T-helper 17 cell (primary cell): Measurements from ENCODE around the gene PI4KA. TPM values are rescaled to one million over a fixed set of nuclear protein-coding genes. Genes with fewer than 3 reads are reported as not detected.
A peak's percentile ranks its signal among the peaks of the same experiment; 100 is the strongest.
"Not testable (repeated sequence)": the region's sequence is repeated elsewhere in the genome, so short reads cannot be mapped to it uniquely, and the experiment has no call there.

ENCODE experiments used
- ATAC-seq: fragments of 150-1000 bp; cut with Tn5 transposase; 2 replicates; pipeline ENCODE4 v1.10.0; 2021; ENCODE audit warnings: mild to moderate bottlenecking, moderate library complexity
- DNase-seq, 3 donors: peaks; one replicate each; pipeline versions ENCODE4 v3.0.0 to v3.0.0-alpha.2; 2020 to 2021
- H3K9me3 ChIP-seq: one replicate; pipeline ENCODE4 v1.7.0; 2013; ENCODE audit warnings: low read length, mild to moderate bottlenecking; ENCODE audit not compliant: control insufficient read depth, poor library complexity, severe bottlenecking
- H3K27ac Mint-ChIP-seq: one replicate; pipeline ENCODE4 v1.8.0; 2022; ENCODE audit warnings: mild to moderate bottlenecking, moderate library complexity, mixed read lengths
- H3K27me3 Mint-ChIP-seq: one replicate; pipeline ENCODE4 v1.8.0; 2022; ENCODE audit warnings: mixed read lengths
- H3K36me3 Mint-ChIP-seq: one replicate; pipeline ENCODE4 v1.8.0; 2022; ENCODE audit warnings: low read depth, mixed read lengths
- H3K4me1 Mint-ChIP-seq: one replicate; pipeline ENCODE4 v1.8.0; 2022; ENCODE audit warnings: mild to moderate bottlenecking, mixed read lengths
- H3K4me3 Mint-ChIP-seq: one replicate; pipeline ENCODE4 v1.8.0; 2022; ENCODE audit warnings: mild to moderate bottlenecking, moderate library complexity, mixed read lengths
- total RNA-seq, 4 donors: library from RNA in 2 of 4; stranded (reverse) in 2 of 4; gene quantifications; one replicate each; pipeline ENCODE4 v1.2.3 and lab custom pipeline; 2022 to 2026

PI4KA gene
- total RNA-seq, 2 donors from 2014 or later = 159 to 160 TPM

- not testable (repeated sequence) for DNase-seq, ATAC-seq, H3K36me3 Mint-ChIP-seq
Measured at GRCh38 chr22:20668226-20668625, 190.4 kb downstream of the PI4KA start.

GRCh38 chr22:20667548-20667947, 191.1 kb downstream of the PI4KA start:
- not testable (repeated sequence) for H3K36me3 Mint-ChIP-seq, H3K4me1 Mint-ChIP-seq, H3K27me3 Mint-ChIP-seq, DNase-seq, H3K9me3 ChIP-seq, H3K4me3 Mint-ChIP-seq, ATAC-seq, H3K27ac Mint-ChIP-seq

More at GRCh38 chr22:20668226-20668625, 190.4 kb downstream of the PI4KA start:
- H3K4me3 Mint-ChIP-seq, H3K9me3 ChIP-seq, H3K27ac Mint-ChIP-seq, H3K27me3 Mint-ChIP-seq, H3K4me1 Mint-ChIP-seq: not testable (repeated sequence)

GRCh38 chr22:20666560-20666959, 192.1 kb downstream of the PI4KA start:
- DNase-seq = no peak
- H3K27me3 Mint-ChIP-seq = peaks cover 8% of the 10 kb centered on the region

GRCh38 chr22:20664594-20664959, 194.0 kb downstream of the PI4KA start:
- Mint-ChIP-seq H3K27ac (no peak overlapping the region), H3K4me1 (no peaks in the 10 kb centered on the region), H3K4me3 (no peak overlapping the region), H3K36me3 (no peaks in the 10 kb centered on the region), H3K27me3 (peaks cover 20% of the 10 kb centered on the region)
- H3K9me3 ChIP-seq = no peaks in the 10 kb centered on the region
- ATAC-seq (no peak), DNase-seq (no peak)

More at GRCh38 chr22:20666560-20666959, 192.1 kb downstream of the PI4KA start:
- Mint-ChIP-seq H3K36me3 (no peaks in the 10 kb centered on the region), H3K4me3 (no peak overlapping the region), H3K4me1 (no peaks in the 10 kb centered on the region), H3K27ac (no peak overlapping the region)
- H3K9me3 ChIP-seq = no peaks in the 10 kb centered on the region
- ATAC-seq = no peak

GRCh38 chr22:20663941-20664593, 194.5 kb downstream of the PI4KA start:
- peaks cover 25% of the 10 kb centered on the region for H3K27me3 Mint-ChIP-seq
- no peak overlapping the region for H3K4me3 Mint-ChIP-seq
- no peaks in the 10 kb centered on the region for H3K4me1 Mint-ChIP-seq
- ATAC-seq = no peak
- DNase-seq = no peak
- no peaks in the 10 kb centered on the region for H3K36me3 Mint-ChIP-seq
- no peaks in the 10 kb centered on the region for H3K9me3 ChIP-seq
- H3K27ac Mint-ChIP-seq = no peak overlapping the region

GRCh38 chr22:20663137-20663828, 195.3 kb downstream of the PI4KA start:
- no peak overlapping the region for H3K27ac Mint-ChIP-seq
- peaks cover 33% of the 10 kb centered on the region for H3K27me3 Mint-ChIP-seq
- H3K9me3 ChIP-seq = no peaks in the 10 kb centered on the region
- no peak for DNase-seq
- ATAC-seq = no peak
- H3K36me3 Mint-ChIP-seq = no peaks in the 10 kb centered on the region
- no peaks in the 10 kb centered on the region for H3K4me1 Mint-ChIP-seq
- no peak overlapping the region for H3K4me3 Mint-ChIP-seq

- DNase-seq = not testable (repeated sequence)
Measured at GRCh38 chr22:20662524-20663036, 196.0 kb downstream of the PI4KA start.

GRCh38 chr22:20661473-20661872, 197.1 kb downstream of the PI4KA start:
- no peak for ATAC-seq
- Mint-ChIP-seq H3K4me1 (peaks cover 5% of the 10 kb centered on the region), H3K36me3 (no peaks in the 10 kb centered on the region), H3K27ac (no peak overlapping the region), H3K4me3 (no peak overlapping the region), H3K27me3 (peaks cover 45% of the 10 kb centered on the region)
- no peak for DNase-seq
- no peaks in the 10 kb centered on the region for H3K9me3 ChIP-seq

More at GRCh38 chr22:20662524-20663036, 196.0 kb downstream of the PI4KA start:
- H3K27ac Mint-ChIP-seq, H3K36me3 Mint-ChIP-seq, H3K4me1 Mint-ChIP-seq, H3K4me3 Mint-ChIP-seq, ATAC-seq, H3K9me3 ChIP-seq: not testable (repeated sequence)
- H3K27me3 Mint-ChIP-seq = peaks cover 40% of the 10 kb centered on the region

GRCh38 chr22:20660441-20661054, 198.1 kb downstream of the PI4KA start:
- no peaks in the 10 kb centered on the region for H3K9me3 ChIP-seq
- DNase-seq = no peak
- Mint-ChIP-seq H3K36me3 (no peaks in the 10 kb centered on the region), H3K27me3 (peaks cover 45% of the 10 kb centered on the region), H3K4me1 (peaks cover 5% of the 10 kb centered on the region), H3K4me3 (no peak overlapping the region), H3K27ac (no peak overlapping the region)
- ATAC-seq = no peak

GRCh38 chr22:20659920-20660319, 198.7 kb downstream of the PI4KA start:
- DNase-seq (no peak), ATAC-seq (no peak)
- Mint-ChIP-seq H3K27me3 (peaks cover 44% of the 10 kb centered on the region), H3K4me3 (no peak overlapping the region), H3K36me3 (no peaks in the 10 kb centered on the region), H3K27ac (no peak overlapping the region), H3K4me1 (peaks cover 5% of the 10 kb centered on the region)
- no peaks in the 10 kb centered on the region for H3K9me3 ChIP-seq

GRCh38 chr22:20659258-20659657, 199.4 kb downstream of the PI4KA start:
- peaks cover 5% of the 10 kb centered on the region for H3K4me1 Mint-ChIP-seq
- H3K9me3 ChIP-seq = no peaks in the 10 kb centered on the region
- no peak for DNase-seq
- H3K27me3 Mint-ChIP-seq = peaks cover 39% of the 10 kb centered on the region
- no peaks in the 10 kb centered on the region for H3K36me3 Mint-ChIP-seq
- ATAC-seq = no peak
- H3K27ac Mint-ChIP-seq = no peak overlapping the region
- no peak overlapping the region for H3K4me3 Mint-ChIP-seq

- no peaks in the 10 kb centered on the region for H3K9me3 ChIP-seq
- no peaks in the 10 kb centered on the region for H3K36me3 Mint-ChIP-seq
- H3K27me3 Mint-ChIP-seq = peaks cover 39% of the 10 kb centered on the region
Measured at GRCh38 chr22:20658433-20659222, 200.0 kb downstream of the PI4KA start.

GRCh38 chr22:20657963-20658362, 200.6 kb downstream of the PI4KA start:
- H3K27me3 Mint-ChIP-seq = peaks cover 39% of the 10 kb centered on the region

More at GRCh38 chr22:20658433-20659222, 200.0 kb downstream of the PI4KA start:
- H3K4me3 Mint-ChIP-seq = no peak overlapping the region
- H3K27ac Mint-ChIP-seq = peak overlapping the region; percentile 27
- ATAC-seq = no peak
- no peak for DNase-seq
- H3K4me1 Mint-ChIP-seq = peaks cover 5% of the 10 kb centered on the region

More at GRCh38 chr22:20657963-20658362, 200.6 kb downstream of the PI4KA start:
- no peaks in the 10 kb centered on the region for H3K36me3 Mint-ChIP-seq
- no peaks in the 10 kb centered on the region for H3K9me3 ChIP-seq
- no peak overlapping the region for H3K4me3 Mint-ChIP-seq
- peaks cover 5% of the 10 kb centered on the region for H3K4me1 Mint-ChIP-seq
- no peak for DNase-seq
- no peak for ATAC-seq
- H3K27ac Mint-ChIP-seq = peak overlapping the region; percentile 27
